Measurements from ENCODE around the gene CMTM7. TPM values are rescaled to one million over a fixed set of nuclear protein-coding genes. Genes with fewer than 3 reads are reported as not detected.

Gene CMTM7
- total RNA-seq, 2 experiments from 2014 or later, result 31.5 to 35.2 TPM

DNA sequence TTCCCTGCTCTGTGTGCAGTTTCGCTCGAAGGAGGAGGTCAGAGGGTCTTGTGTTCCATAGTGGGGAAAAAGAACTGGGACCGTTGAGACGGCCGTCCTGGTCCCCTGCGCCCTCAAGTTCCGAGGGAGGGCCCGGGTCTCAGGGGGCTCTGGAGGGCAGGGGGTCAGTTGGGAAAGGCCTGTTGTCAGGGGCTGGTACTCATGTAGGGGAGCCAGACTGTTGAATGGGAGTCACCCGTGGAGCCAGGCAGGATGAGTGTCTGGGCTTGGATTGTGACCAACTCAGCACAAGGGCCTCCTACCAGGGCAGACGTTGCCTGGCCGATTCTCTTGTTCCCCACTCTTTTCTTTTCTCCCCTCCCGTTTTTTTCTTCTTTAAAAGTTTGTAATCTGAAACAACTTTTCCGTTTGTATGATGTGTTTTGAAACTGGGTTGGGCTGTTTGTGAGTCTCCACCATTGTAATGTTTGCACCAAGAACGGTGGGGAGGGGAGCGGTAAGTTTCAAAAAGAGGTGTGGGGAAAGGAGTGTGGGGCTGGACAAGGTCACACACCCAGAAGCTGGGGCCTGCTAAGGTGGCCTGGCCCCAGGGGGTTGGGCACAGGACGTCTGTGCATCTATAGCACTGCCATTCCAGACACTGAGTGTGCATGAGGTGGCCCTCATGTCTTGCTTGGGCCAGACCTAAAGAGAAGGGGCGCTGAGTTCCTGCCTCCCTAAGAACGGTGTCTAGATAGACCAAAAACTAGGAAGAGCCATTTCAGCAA is 1.1 kb downstream of the CMTM7 start:
- Mint-ChIP-seq H3K27me3 (no peaks in the 10 kb centered on the region), H3K4me1 (ENCODE audit: low read depth) (peaks cover 64% of the 10 kb centered on the region), H3K9me3 (no peaks in the 10 kb centered on the region), H3K36me3 (ENCODE audit: low read depth) (peaks cover 17% of the 10 kb centered on the region), H3K4me3 (peak overlapping the region; percentile 97), H3K27ac (peak overlapping the region; percentile 90)
- ATAC-seq (ENCODE audit: poor library complexity), result peak; percentile 40
- Histone ChIP-seq H3K27me3 (ENCODE audit: control insufficient read depth in 1 of 2, insufficient read depth in 2 of 2, low read length in 2 of 2) (no peaks in the 10 kb centered on the region), H3K36me3 (ENCODE audit: insufficient read depth, low read length) (no peaks in the 10 kb centered on the region), H3K4me1 (ENCODE audit: insufficient read depth, low read length) (peaks cover 47% of the 10 kb centered on the region), H3K9me3 (ENCODE audit: control insufficient read depth in 1 of 2, insufficient read depth in 1 of 2, low read length in 2 of 2) (no peaks in the 10 kb centered on the region), H3K4me3 (ENCODE audit: low read length) (peak overlapping the region; percentile 92), H3K27ac (ENCODE audit: low read depth in 1 of 2, low read length in 2 of 2) (peak overlapping the region; percentile 77 to 79)
- TF ChIP-seq, protein P1, sequence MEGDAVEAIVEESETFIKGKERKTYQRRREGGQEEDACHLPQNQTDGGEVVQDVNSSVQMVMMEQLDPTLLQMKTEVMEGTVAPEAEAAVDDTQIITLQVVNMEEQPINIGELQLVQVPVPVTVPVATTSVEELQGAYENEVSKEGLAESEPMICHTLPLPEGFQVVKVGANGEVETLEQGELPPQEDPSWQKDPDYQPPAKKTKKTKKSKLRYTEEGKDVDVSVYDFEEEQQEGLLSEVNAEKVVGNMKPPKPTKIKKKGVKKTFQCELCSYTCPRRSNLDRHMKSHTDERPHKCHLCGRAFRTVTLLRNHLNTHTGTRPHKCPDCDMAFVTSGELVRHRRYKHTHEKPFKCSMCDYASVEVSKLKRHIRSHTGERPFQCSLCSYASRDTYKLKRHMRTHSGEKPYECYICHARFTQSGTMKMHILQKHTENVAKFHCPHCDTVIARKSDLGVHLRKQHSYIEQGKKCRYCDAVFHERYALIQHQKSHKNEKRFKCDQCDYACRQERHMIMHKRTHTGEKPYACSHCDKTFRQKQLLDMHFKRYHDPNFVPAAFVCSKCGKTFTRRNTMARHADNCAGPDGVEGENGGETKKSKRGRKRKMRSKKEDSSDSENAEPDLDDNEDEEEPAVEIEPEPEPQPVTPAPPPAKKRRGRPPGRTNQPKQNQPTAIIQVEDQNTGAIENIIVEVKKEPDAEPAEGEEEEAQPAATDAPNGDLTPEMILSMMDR (IDR thresholded peaks at IDR 0.05), result no peak
- ChIA-PET CTCF (interaction anchor here (3.6 kb wide), 1 partner anchor 75 kb away, joined by 18 read pairs; no protein-coding TSS in a partner anchor), POLR2A (interaction anchor here (0.6 to 3.1 kb wide), 9 partner anchors 9 to 75 kb away, joined by 3 to 24 read pairs (median 12); no protein-coding TSS in a partner anchor)
- DNase-seq, result peak in 6 of 14 experiments; percentile 16 to 62 (median 38)
- intact Hi-C loops (cut with DNase I, micrococcal nuclease), result loop anchor here in 1 of 2 experiments (2.0 kb wide), 1 partner anchor 64 kb away; no protein-coding TSS in a partner anchor

DNA sequence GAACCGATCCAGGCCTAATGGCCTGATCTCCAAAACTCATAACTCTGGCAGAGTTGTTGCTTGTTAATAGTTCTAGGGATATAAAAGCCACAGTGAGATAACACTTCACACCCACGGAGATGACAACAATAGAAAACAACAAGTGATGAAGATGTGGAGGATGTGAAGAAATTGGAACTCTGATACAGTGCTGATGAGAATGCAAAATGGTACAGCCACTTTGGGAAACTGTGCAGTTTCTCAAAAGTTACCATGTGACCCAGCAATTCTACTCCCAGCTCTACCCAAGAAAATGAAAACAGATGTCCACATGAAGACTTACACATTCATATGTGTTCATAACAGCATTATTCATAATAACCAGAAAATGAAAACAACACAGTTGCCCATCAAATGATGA is 3.8 kb downstream of the CMTM7 start:
- Mint-ChIP-seq H3K36me3 (ENCODE audit: low read depth) (peaks cover 17% of the 10 kb centered on the region), H3K4me3 (no peak overlapping the region), H3K27me3 (no peaks in the 10 kb centered on the region), H3K9me3 (no peaks in the 10 kb centered on the region), H3K4me1 (ENCODE audit: low read depth) (peaks cover 75% of the 10 kb centered on the region), H3K27ac (peak overlapping the region; percentile 90)
- TF ChIP-seq, protein P1 (IDR thresholded peaks at IDR 0.05), result no peak
- ATAC-seq (ENCODE audit: poor library complexity) (no peak), DNase-seq (peak in 1 of 14 experiments; percentile 31)
- Histone ChIP-seq H3K27me3 (ENCODE audit: control insufficient read depth in 1 of 2, insufficient read depth in 2 of 2, low read length in 2 of 2) (no peaks in the 10 kb centered on the region), H3K27ac (ENCODE audit: low read depth in 1 of 2, low read length in 2 of 2) (peak overlapping the region in 1 of 2 donors; percentile 40), H3K9me3 (ENCODE audit: control insufficient read depth in 1 of 2, insufficient read depth in 1 of 2, low read length in 2 of 2) (no peaks in the 10 kb centered on the region), H3K36me3 (ENCODE audit: insufficient read depth, low read length) (no peaks in the 10 kb centered on the region), H3K4me3 (ENCODE audit: low read length) (no peak overlapping the region), H3K4me1 (ENCODE audit: insufficient read depth, low read length) (peaks cover 56% of the 10 kb centered on the region)
- POLR2A ChIA-PET, result interaction anchor here (0.8 to 2.4 kb wide), 8 partner anchors 19 to 73 kb away, joined by 3 to 16 read pairs (median 4); no protein-coding TSS in a partner anchor
- CTCF ChIA-PET, result interaction anchor here (0.8 to 7.6 kb wide), 3 partner anchors 19 to 72 kb away, joined by 3 to 49 read pairs (median 5); no protein-coding TSS in a partner anchor
- intact Hi-C loops (cut with DNase I, micrococcal nuclease), result loop anchor here (2.0 to 5.0 kb wide), 4 partner anchors 19 to 93 kb away; no protein-coding TSS in a partner anchor

DNA sequence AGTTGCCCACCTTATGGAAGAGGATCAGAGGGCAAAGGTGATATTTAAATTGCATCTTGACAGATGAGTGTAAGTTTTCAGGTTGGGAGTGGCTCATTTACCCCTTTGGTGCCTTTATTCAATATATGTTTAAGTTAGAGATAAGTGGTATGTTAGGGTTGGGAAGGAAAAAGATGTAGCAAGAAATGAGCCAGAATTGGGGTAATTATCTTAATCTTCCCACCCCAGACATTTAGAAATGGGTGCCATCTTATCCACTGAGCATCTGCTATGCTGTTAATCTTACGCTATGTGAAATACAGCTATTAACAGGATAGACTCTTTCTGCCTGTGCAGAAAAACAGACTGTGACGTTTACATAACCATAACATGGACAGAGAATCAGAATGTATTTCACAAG is 6.3 kb downstream of the CMTM7 start:
- Mint-ChIP-seq H3K4me3 (no peak overlapping the region), H3K27me3 (no peaks in the 10 kb centered on the region), H3K27ac (peak overlapping the region; percentile 90), H3K36me3 (ENCODE audit: low read depth) (peaks cover 6% of the 10 kb centered on the region), H3K9me3 (no peaks in the 10 kb centered on the region), H3K4me1 (ENCODE audit: low read depth) (peaks cover 73% of the 10 kb centered on the region)
- TF ChIP-seq, protein P1 (IDR thresholded peaks at IDR 0.05), result no peak
- H3K9me3 ChIP-seq (ENCODE audit: control insufficient read depth in 1 of 2, insufficient read depth in 1 of 2, low read length in 2 of 2), result no peaks in the 10 kb centered on the region
- intact Hi-C loops (cut with DNase I, micrococcal nuclease), result loop anchor here (2.0 to 5.0 kb wide), 6 partner anchors 34 to 221 kb away; no protein-coding TSS in a partner anchor
- H3K27ac ChIP-seq (ENCODE audit: low read depth in 1 of 2, low read length in 2 of 2), result peak overlapping the region in 1 of 2 donors; percentile 5
- no peaks in the 10 kb centered on the region for H3K36me3 ChIP-seq (ENCODE audit: insufficient read depth, low read length)
- DNase-seq (no peak), ATAC-seq (ENCODE audit: poor library complexity) (no peak)
- POLR2A ChIA-PET, result interaction anchor here (1.2 kb wide), 1 partner anchor 22 kb away, joined by 8 read pairs; no protein-coding TSS in a partner anchor
- peaks cover 60% of the 10 kb centered on the region for H3K4me1 ChIP-seq (ENCODE audit: insufficient read depth, low read length)
- H3K27me3 ChIP-seq (ENCODE audit: control insufficient read depth in 1 of 2, insufficient read depth in 2 of 2, low read length in 2 of 2), result no peaks in the 10 kb centered on the region
- H3K4me3 ChIP-seq (ENCODE audit: low read length), result no peak overlapping the region
- CTCF ChIA-PET, result interaction anchor here (1.1 to 7.6 kb wide), 3 partner anchors 22 to 70 kb away, joined by 3 to 49 read pairs (median 5); no protein-coding TSS in a partner anchor

Measured in CD4-positive, alpha-beta T cell (primary cell).